ENCODE measurements around the gene LRRC49. TPM values are rescaled to one million over a fixed set of nuclear protein-coding genes. Genes with fewer than 3 reads are reported as not detected.
A peak's percentile ranks its signal among the peaks of the same experiment; 100 is the strongest.
"Not testable (repeated sequence)": the region's sequence is repeated elsewhere in the genome, so short reads cannot be mapped to it uniquely, and the experiment has no call there.

The LRRC49 gene
- total RNA-seq, 4 donors from 2014 or later = 8.3 to 16.1 (median 11.9) TPM

DNA sequence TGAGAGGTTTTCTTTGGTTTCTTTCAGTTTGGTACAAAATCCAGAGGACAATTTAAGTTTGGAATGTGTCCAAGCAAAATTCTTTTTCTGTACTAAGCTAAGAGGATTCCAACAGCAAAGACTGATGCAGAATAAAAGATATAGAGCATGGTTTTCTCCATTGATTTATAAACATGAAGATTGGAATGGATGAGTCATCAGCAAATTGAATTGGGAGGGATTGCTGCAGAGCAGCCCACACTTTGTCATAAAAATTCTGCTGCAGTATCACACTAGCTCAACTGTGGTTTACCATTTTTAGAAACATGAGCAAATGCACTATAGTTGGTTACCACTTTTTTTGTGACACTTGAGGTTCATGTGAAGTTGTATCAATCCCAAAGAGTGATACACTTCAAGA lies 22.6 kb upstream of the LRRC49 start:
- no peak overlapping the region for H3K4me3 ChIP-seq (replicated peaks in 1 of 3)
- no peaks in the 10 kb centered on the region for H3K27me3 ChIP-seq
- H3K36me3 ChIP-seq = no peaks in the 10 kb centered on the region
- intact Hi-C loops (cut with DNase I) = no loop called here
- no peak for DNase-seq
- no peak for TF ChIP-seq POLR2A (IDR thresholded peaks at IDR 0.05)
- TF ChIP-seq, protein P1, sequence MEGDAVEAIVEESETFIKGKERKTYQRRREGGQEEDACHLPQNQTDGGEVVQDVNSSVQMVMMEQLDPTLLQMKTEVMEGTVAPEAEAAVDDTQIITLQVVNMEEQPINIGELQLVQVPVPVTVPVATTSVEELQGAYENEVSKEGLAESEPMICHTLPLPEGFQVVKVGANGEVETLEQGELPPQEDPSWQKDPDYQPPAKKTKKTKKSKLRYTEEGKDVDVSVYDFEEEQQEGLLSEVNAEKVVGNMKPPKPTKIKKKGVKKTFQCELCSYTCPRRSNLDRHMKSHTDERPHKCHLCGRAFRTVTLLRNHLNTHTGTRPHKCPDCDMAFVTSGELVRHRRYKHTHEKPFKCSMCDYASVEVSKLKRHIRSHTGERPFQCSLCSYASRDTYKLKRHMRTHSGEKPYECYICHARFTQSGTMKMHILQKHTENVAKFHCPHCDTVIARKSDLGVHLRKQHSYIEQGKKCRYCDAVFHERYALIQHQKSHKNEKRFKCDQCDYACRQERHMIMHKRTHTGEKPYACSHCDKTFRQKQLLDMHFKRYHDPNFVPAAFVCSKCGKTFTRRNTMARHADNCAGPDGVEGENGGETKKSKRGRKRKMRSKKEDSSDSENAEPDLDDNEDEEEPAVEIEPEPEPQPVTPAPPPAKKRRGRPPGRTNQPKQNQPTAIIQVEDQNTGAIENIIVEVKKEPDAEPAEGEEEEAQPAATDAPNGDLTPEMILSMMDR (IDR thresholded peaks at IDR 0.05) = no peak
- no peaks in the 10 kb centered on the region for H3K9me3 ChIP-seq
- H3K27ac ChIP-seq = peak overlapping the region in 2 of 3 donors; percentile 29 to 36
- H3K4me1 ChIP-seq = peaks cover 10 to 48% of the 10 kb centered on the region in 2 donors

GRCh38 chr15:70871490-70871889 lies 21.1 kb upstream of the LRRC49 start:
- H3K27me3 ChIP-seq; H3K9me3 ChIP-seq; H3K36me3 ChIP-seq; intact Hi-C loops (cut with DNase I); DNase-seq; H3K4me3 ChIP-seq (replicated peaks in 1 of 3): not testable (repeated sequence)
- Histone ChIP-seq H3K27ac (peak overlapping the region; percentile 39 to 69 (median 47)), H3K4me1 (peaks cover 20 to 60% of the 10 kb centered on the region in 2 donors)
- WGBS, 2 donors = 91 to 93% methylated on average over 12 to 19 of the region's 34 CpGs

DNA sequence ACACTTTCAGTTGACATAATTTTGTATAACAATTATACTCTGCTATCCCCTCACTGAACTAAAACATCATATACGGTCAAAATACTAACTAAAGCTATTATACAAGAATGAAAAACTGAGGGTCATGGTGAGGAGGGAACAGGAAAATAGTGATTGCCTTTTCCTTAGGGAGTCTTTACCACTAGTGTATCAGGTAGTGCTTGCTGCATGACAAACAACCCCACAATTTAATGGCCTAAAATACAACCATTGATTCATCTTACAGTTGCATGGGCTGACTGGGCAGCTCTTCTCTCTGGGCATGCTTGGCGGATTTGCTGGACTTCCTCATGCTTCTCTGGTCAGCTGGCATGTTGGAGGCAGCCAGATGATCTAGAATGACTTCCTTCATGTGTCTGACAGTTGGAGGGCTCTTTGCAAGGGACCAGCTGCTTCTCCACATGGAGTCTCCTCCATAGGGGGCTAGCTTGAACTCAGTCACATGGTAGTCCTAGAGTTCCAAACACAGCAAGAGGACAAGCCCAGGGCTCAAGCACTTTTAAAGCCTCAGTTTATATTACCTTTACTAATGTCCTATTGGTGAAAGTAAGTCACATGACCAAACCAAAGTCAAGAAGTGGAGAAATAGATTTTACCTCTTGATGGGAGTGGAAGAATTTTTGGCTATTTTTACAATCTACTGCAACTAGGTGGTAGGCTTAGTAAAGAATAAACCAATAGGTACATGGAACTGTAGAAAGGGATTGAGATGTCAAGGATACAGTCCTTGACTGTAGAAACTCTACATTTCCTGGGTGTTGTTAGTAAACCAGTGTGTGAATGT lies 19.2 kb upstream of the LRRC49 start:
- Histone ChIP-seq H3K9me3 (no peaks in the 10 kb centered on the region), H3K4me1 (peaks cover 28 to 62% of the 10 kb centered on the region in 2 donors), H3K27ac (peak overlapping the region in 1 of 3 donors; percentile 51), H3K27me3 (no peaks in the 10 kb centered on the region), H3K4me3 (replicated peaks in 1 of 3) (no peak overlapping the region), H3K36me3 (no peaks in the 10 kb centered on the region)
- DNase-seq = peak in 1 of 2 donors; percentile 39
- intact Hi-C loops (cut with DNase I) = no loop called here
- WGBS, 2 donors = 92 to 93% methylated on average over 2 of the region's 2 CpGs
- no peak for TF ChIP-seq POLR2A (IDR thresholded peaks at IDR 0.05)
- TF ChIP-seq, protein P1 (IDR thresholded peaks at IDR 0.05) = no peak

DNA sequence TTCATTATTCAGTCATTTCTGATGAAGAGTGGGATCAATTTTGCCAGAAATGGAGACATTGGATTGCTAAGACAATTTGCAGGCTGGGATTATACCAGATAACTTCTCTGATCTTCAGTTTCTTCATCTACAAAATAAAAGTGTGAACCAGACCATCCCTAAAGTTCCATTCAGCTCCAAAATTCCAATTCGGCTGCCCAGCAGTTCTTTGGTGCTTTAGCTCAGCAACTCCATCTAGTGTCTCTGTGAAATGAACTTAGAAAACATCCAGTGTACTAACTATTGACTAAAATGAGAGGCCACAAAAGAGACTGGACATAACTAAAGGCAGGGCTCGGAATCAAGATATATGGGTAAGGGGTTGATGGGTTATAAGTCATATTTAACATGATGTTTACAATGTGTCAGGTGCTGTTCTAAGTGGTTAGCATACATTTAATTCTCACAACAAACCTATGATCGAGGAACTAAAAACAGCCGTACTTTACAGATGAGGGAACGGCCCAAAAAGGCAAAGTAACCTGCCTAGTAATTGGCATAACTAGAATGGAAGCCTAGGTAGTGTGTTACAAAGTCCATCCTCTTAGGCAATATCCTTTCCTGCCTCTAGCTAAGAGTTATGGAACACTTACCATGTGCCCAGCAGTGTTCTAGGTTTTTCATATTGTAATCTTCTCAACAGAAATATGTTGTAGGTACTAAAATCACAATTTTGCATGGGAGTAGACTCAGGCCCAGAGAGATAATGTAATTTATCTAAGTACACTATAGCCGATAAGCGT lies 17.4 kb upstream of the LRRC49 start:
- peak; percentile 21 to 29 for DNase-seq
- Histone ChIP-seq H3K4me1 (peaks cover 23 to 54% of the 10 kb centered on the region in 2 donors), H3K9me3 (no peaks in the 10 kb centered on the region), H3K27ac (peak overlapping the region; percentile 2 to 60 (median 35)), H3K4me3 (replicated peaks in 1 of 3) (no peak overlapping the region), H3K36me3 (no peaks in the 10 kb centered on the region), H3K27me3 (no peaks in the 10 kb centered on the region)
- WGBS, 2 donors = 79 to 83% methylated on average over 7 of the region's 7 CpGs
- intact Hi-C loops (cut with DNase I) = loop anchor here (5.0 kb wide), 1 partner anchor 43 kb away; no protein-coding TSS in a partner anchor
- TF ChIP-seq, protein P1 (IDR thresholded peaks at IDR 0.05) = peak in 5 of 6 experiments; percentile 27 to 65 (median 55)
- no peak for TF ChIP-seq POLR2A (IDR thresholded peaks at IDR 0.05)

DNA sequence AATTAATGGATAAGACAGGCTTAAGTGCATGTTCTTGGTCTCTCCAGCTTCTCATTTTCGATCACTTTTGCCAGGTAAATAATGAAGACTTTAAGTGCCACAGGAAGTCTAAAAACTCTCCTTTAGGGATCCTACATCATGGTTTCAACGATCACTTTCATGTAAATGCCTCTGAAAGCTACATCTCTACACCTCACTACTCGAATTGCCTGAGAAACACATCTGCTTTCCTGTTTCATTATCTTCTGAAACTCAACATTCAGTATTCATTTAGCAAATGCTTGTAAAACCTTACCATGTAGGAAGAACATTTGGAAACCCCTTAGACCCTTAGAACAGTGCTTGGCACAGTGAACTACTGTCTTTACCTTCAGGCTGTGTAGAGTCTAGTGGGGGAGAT lies 16.6 kb upstream of the LRRC49 start:
- Histone ChIP-seq H3K9me3 (no peaks in the 10 kb centered on the region), H3K27me3 (no peaks in the 10 kb centered on the region), H3K4me3 (replicated peaks in 1 of 3) (no peak overlapping the region), H3K36me3 (no peaks in the 10 kb centered on the region), H3K4me1 (peaks cover 18 to 48% of the 10 kb centered on the region in 2 donors), H3K27ac (peak overlapping the region; percentile 48 to 63 (median 60))
- no peak for DNase-seq
- intact Hi-C loops (cut with DNase I) = loop anchor here (5.0 kb wide), 1 partner anchor 44 kb away; no protein-coding TSS in a partner anchor
- WGBS, 2 donors = 64 to 73% methylated on average over 3 of the region's 3 CpGs
- TF ChIP-seq, protein P1 (IDR thresholded peaks at IDR 0.05) = no peak
- no peak for TF ChIP-seq POLR2A (IDR thresholded peaks at IDR 0.05)

Measured in thyroid gland (tissue), 4 donors.